ENCODE results near the gene GNA14. TPM values are rescaled to one million over a fixed set of nuclear protein-coding genes. Genes with fewer than 3 reads are reported as not detected.

GNA14 gene
- total RNA-seq, 4 donors from 2014 or later, result 13.9 to 26.3 (median 19.9) TPM

- Histone ChIP-seq H3K36me3 (no peaks in the 10 kb centered on the region), H3K27me3 (no peaks in the 10 kb centered on the region), H3K27ac (no peak overlapping the region), H3K4me3 (replicated peaks in 1 of 3) (no peak overlapping the region), H3K4me1 (peaks cover 11 to 15% of the 10 kb centered on the region in 2 donors), H3K9me3 (no peaks in the 10 kb centered on the region)
- WGBS, 2 donors, result 60% methylated on average over 5 of the region's 5 CpGs
- TF ChIP-seq POLR2A (IDR thresholded peaks at IDR 0.05), result no peak
- TF ChIP-seq, protein P1, sequence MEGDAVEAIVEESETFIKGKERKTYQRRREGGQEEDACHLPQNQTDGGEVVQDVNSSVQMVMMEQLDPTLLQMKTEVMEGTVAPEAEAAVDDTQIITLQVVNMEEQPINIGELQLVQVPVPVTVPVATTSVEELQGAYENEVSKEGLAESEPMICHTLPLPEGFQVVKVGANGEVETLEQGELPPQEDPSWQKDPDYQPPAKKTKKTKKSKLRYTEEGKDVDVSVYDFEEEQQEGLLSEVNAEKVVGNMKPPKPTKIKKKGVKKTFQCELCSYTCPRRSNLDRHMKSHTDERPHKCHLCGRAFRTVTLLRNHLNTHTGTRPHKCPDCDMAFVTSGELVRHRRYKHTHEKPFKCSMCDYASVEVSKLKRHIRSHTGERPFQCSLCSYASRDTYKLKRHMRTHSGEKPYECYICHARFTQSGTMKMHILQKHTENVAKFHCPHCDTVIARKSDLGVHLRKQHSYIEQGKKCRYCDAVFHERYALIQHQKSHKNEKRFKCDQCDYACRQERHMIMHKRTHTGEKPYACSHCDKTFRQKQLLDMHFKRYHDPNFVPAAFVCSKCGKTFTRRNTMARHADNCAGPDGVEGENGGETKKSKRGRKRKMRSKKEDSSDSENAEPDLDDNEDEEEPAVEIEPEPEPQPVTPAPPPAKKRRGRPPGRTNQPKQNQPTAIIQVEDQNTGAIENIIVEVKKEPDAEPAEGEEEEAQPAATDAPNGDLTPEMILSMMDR (IDR thresholded peaks at IDR 0.05), result no peak
- intact Hi-C loops (cut with DNase I), result loop anchor here (10.0 kb wide), 1 partner anchor 205 kb away; no protein-coding TSS in a partner anchor
- peak; percentile 48 to 67 for DNase-seq
These were observed 11.8 kb upstream of the GNA14 start for GRCh38 chr9:77659926-77660325.

DNA sequence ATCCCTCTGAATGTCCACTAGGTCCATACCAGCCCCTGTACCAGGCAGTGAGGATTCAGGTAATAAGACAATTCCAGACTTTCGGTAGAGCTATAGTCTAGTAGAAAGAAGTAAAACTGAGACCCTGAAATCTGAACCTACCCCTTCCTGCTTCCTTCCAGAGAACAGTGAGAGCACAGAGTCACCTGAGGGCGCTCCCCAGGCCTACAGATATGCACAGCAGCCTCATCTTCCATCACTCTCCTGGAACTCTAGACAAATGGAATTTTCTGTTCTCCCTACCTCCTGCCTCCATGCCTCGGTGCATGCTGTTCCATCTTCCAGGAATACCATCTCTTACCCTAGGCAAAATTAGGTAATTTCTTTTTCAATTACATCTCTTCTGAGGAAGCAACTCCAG, 3.1 kb upstream of the GNA14 start:
- DNase-seq, result no peak
- no peak overlapping the region for H3K4me3 ChIP-seq (replicated peaks in 1 of 3)
- H3K4me1 ChIP-seq, result peaks cover 2 to 13% of the 10 kb centered on the region in 2 donors
- intact Hi-C loops (cut with DNase I), result loop anchor here (10.0 kb wide), 1 partner anchor 196 kb away; no protein-coding TSS in a partner anchor
- no peaks in the 10 kb centered on the region for H3K36me3 ChIP-seq
- TF ChIP-seq, protein P1 (IDR thresholded peaks at IDR 0.05), result no peak
- TF ChIP-seq POLR2A (IDR thresholded peaks at IDR 0.05), result no peak
- H3K27ac ChIP-seq, result no peak overlapping the region
- no peaks in the 10 kb centered on the region for H3K9me3 ChIP-seq
- no peaks in the 10 kb centered on the region for H3K27me3 ChIP-seq
- WGBS, 2 donors, result 89 to 100% methylated on average over 3 of the region's 3 CpGs

GRCh38 chr9:77649109-77649812, 1.1 kb upstream of the GNA14 start:
- no peak for TF ChIP-seq POLR2A (IDR thresholded peaks at IDR 0.05)
- TF ChIP-seq, protein P1 (IDR thresholded peaks at IDR 0.05), result peak; percentile 8 to 67 (median 50)
- Histone ChIP-seq H3K27ac (peak overlapping the region; percentile 78 to 93 (median 91)), H3K4me3 (replicated peaks in 1 of 3) (peak overlapping the region in 1 of 3 donors; percentile 68), H3K27me3 (no peaks in the 10 kb centered on the region), H3K36me3 (no peaks in the 10 kb centered on the region), H3K4me1 (peaks cover 13 to 22% of the 10 kb centered on the region in 2 donors), H3K9me3 (no peaks in the 10 kb centered on the region)
- WGBS, 2 donors, result 49 to 50% methylated on average over 10 of the region's 10 CpGs
- DNase-seq, result no peak
- intact Hi-C loops (cut with DNase I), result no loop called here

DNA sequence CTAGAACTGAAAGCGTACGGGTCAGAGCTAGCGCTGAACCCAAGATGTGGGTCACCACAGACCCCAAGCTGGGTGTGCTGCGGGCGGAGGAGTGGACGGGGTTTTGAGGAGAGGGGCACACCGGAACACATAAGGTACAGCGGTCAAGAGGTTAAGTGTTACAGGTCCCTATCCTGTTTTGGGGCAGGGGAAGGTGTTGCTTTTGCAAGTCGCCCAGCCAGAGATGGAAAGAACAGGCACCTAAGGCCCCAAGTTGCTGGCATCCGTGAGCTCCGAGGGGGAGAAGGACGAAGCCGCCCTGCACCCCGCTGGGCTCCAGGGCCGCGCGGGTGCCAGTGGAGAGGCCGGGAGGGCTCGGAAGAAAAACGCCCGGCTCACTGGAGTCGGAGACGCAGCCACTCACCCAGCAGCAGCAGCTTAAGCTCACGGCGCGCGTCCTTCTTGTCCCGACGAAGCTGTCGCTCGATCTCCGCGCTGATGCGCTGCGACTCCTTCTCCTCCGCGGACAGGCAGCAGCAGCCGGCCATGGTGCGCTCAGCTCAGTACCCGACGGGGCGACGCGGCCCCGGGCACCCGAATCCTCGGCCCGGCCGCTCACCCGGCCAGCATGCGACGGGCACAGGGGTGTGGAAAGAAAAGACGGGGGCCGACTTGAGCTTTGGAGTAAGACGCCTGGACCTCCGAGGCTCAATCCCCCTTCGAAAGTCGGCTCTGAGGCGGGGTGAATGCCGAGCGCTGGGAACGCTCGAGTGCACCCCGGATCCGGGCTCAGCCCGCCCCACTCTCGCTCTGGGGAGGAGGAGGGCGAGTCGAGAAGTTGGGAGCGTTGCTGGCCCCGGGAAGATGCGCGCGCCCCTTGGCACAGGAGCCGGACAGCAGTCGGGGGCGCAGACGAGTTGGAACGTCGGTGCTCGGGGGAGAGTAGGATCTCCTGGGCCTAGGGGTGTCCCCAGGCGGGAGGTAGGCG, 572 bp downstream of the GNA14 start:
- peaks cover 13 to 24% of the 10 kb centered on the region in 2 donors for H3K4me1 ChIP-seq
- peak overlapping the region; percentile 78 to 93 (median 91) for H3K27ac ChIP-seq
- no peaks in the 10 kb centered on the region for H3K9me3 ChIP-seq
- peak overlapping the region; percentile 68 to 87 (median 84) for H3K4me3 ChIP-seq (replicated peaks in 1 of 3)
- peak; percentile 64 to 71 for DNase-seq
- intact Hi-C loops (cut with DNase I), result no loop called here
- 18 to 57% methylated on average over 14 to 70 of the region's 83 CpGs for WGBS, 2 donors
- no peaks in the 10 kb centered on the region for H3K27me3 ChIP-seq
- H3K36me3 ChIP-seq, result no peaks in the 10 kb centered on the region
- TF ChIP-seq, protein P1 (IDR thresholded peaks at IDR 0.05), result no peak
- TF ChIP-seq POLR2A (IDR thresholded peaks at IDR 0.05), result no peak

All from thyroid gland (tissue), 4 donors.